ENCODE measurements around the gene ATG7.

ATG7 gene

GRCh38 chr3:11335056-11335608, 62.9 kb downstream of the ATG7 start:
- Histone ChIP-seq H3K36me3 (ENCODE audit: control insufficient read depth in 2 of 2, insufficient read depth in 1 of 2, low read length in 2 of 2) (peaks cover 0 to 8% of the 10 kb centered on the region in 2 experiments; a peak in 2 of 3 replicates), H3K4me1 (ENCODE audit: control insufficient read depth, insufficient read depth, low read length) (no peaks in the 10 kb centered on the region), H3K27ac (ENCODE audit: extremely low read depth, low read depth, low read length) (no peak overlapping the region), H3K9me3 (ENCODE audit: control insufficient read depth, insufficient read depth, low read depth, low read length) (no peaks in the 10 kb centered on the region), H3K4me3 (ENCODE audit: low read depth, low read length) (no peak overlapping the region)
- no peak for TF ChIP-seq ZBTB1 (tag by site-specific recombination; IDR thresholded peaks at IDR 0.05)
- no peak for TF ChIP-seq ZNF626 (tag by site-specific recombination; IDR thresholded peaks at IDR 0.05)
- TF ChIP-seq ZNF654 (tag by site-specific recombination; IDR thresholded peaks at IDR 0.05; ENCODE audit: low read depth): peak; percentile 80
- ChIA-PET CTCF (interaction anchor here (0.6 to 6.8 kb wide), 34 partner anchors 9 to 577 kb away, joined by 3 to 65 read pairs (median 4); partner anchors contain the start of genes ATG7 and HRH1), POLR2A (interaction anchor here (0.7 to 1.2 kb wide), 4 partner anchors 63 to 239 kb away, joined by 4 to 6 read pairs (median 5); partner anchors contain the start of gene ATG7)

DNA sequence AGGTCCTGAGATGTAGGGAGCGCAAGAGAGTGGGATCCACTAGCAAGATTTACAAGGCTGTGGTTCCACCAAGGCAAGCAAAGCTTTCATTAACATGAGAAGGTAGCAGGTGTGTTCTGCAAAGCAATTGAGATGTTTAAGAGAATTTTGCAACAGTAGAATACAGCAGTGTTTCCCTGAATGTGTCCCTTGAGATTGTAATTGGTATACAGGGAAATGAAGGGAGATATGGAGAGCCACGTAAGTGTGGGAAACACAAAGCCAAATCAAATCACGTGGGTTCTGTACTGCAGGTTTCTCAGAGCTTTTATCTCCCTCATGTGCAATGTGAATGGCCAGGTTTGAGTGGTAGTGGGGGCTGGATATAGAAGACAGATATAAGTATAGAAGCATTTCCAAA, 67.3 kb downstream of the ATG7 start:
- ChIA-PET CTCF (interaction anchor here (0.6 to 6.8 kb wide), 2 partner anchors 11 to 278 kb away, joined by 3 to 65 read pairs; no protein-coding TSS in a partner anchor), POLR2A (interaction anchor here (0.7 kb wide), 1 partner anchor 78 kb away, joined by 4 read pairs; no protein-coding TSS in a partner anchor)
- peaks cover 10 to 11% of the 10 kb centered on the region in 2 experiments for H3K36me3 ChIP-seq (ENCODE audit: control insufficient read depth in 2 of 2, insufficient read depth in 1 of 2, low read length in 2 of 2)

More for the DNA sequence above, 67.3 kb downstream of the ATG7 start:
- H3K4me3 ChIP-seq (ENCODE audit: low read depth, low read length): no peak overlapping the region
- no peaks in the 10 kb centered on the region for H3K4me1 ChIP-seq (ENCODE audit: control insufficient read depth, insufficient read depth, low read length)
- TF ChIP-seq ZNF341 (tag by site-specific recombination; IDR thresholded peaks at IDR 0.05; ENCODE audit: low read depth): no peak
- TF ChIP-seq ZNF248 (tag by site-specific recombination; IDR thresholded peaks at IDR 0.05): no peak
- TF ChIP-seq, protein P1, sequence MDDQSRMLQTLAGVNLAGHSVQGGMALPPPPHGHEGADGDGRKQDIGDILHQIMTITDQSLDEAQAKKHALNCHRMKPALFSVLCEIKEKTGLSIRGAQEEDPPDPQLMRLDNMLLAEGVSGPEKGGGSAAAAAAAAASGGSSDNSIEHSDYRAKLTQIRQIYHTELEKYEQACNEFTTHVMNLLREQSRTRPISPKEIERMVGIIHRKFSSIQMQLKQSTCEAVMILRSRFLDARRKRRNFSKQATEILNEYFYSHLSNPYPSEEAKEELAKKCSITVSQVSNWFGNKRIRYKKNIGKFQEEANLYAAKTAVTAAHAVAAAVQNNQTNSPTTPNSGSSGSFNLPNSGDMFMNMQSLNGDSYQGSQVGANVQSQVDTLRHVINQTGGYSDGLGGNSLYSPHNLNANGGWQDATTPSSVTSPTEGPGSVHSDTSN (CRISPR knock-in tag; IDR thresholded peaks at IDR 0.05): no peak
- TF ChIP-seq ZBTB20 (tag by site-specific recombination; IDR thresholded peaks at IDR 0.05): no peak
- TF ChIP-seq ZNF18 (tag by site-specific recombination; IDR thresholded peaks at IDR 0.05): no peak
- TF ChIP-seq, protein P2, sequence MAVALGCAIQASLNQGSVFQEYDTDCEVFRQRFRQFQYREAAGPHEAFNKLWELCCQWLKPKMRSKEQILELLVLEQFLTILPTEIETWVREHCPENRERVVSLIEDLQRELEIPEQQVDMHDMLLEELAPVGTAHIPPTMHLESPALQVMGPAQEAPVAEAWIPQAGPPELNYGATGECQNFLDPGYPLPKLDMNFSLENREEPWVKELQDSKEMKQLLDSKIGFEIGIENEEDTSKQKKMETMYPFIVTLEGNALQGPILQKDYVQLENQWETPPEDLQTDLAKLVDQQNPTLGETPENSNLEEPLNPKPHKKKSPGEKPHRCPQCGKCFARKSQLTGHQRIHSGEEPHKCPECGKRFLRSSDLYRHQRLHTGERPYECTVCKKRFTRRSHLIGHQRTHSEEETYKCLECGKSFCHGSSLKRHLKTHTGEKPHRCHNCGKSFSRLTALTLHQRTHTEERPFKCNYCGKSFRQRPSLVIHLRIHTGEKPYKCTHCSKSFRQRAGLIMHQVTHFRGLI (tag by site-specific recombination; IDR thresholded peaks at IDR 0.05): no peak
- no peak for TF ChIP-seq ZBTB26 (tag by site-specific recombination; optimal IDR thresholded peaks at IDR 0.05)
- TF ChIP-seq PATZ1 (tag by site-specific recombination; IDR thresholded peaks at IDR 0.05): no peak
- no peak for TF ChIP-seq HOXC10 (CRISPR knock-in tag; IDR thresholded peaks at IDR 0.05)
- no peak for TF ChIP-seq ZEB2 (tag by site-specific recombination; IDR thresholded peaks at IDR 0.05)
- no peak for TF ChIP-seq ZNF280D (tag by site-specific recombination; IDR thresholded peaks at IDR 0.05)
- TF ChIP-seq, protein P3, sequence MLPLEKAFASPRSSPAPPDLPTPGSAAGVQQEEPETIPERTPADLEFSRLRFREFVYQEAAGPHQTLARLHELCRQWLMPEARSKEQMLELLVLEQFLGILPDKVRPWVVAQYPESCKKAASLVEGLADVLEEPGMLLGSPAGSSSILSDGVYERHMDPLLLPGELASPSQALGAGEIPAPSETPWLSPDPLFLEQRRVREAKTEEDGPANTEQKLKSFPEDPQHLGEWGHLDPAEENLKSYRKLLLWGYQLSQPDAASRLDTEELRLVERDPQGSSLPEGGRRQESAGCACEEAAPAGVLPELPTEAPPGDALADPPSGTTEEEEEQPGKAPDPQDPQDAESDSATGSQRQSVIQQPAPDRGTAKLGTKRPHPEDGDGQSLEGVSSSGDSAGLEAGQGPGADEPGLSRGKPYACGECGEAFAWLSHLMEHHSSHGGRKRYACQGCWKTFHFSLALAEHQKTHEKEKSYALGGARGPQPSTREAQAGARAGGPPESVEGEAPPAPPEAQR (tag by site-specific recombination; IDR thresholded peaks at IDR 0.05): no peak
- no peak for TF ChIP-seq ZBTB11 (tag by site-specific recombination; conservative IDR thresholded peaks at IDR 0.05; ENCODE audit: low read depth)
- TF ChIP-seq ZBTB1 (tag by site-specific recombination; IDR thresholded peaks at IDR 0.05): no peak
- TF ChIP-seq SCRT2 (tag by site-specific recombination; IDR thresholded peaks at IDR 0.05): no peak
- H3K9me3 ChIP-seq (ENCODE audit: control insufficient read depth, insufficient read depth, low read depth, low read length): no peaks in the 10 kb centered on the region
- H3K27ac ChIP-seq (ENCODE audit: extremely low read depth, low read depth, low read length): no peak overlapping the region
